SK-N-SH (cell line): ENCODE results near the gene MINDY3. TPM values are rescaled to one million over a fixed set of nuclear protein-coding genes. Genes with fewer than 3 reads are reported as not detected.

Experiments
- CTCF ChIA-PET: fragments of 300-600, 350-600 bp; formaldehyde crosslinking; extraction: SDS; loops from one replicate; lab custom pipeline; 2021; lab: Yijun Ruan, JAX
- POLR2A ChIA-PET: fragments of 350-600 bp; sonication (Branson Sonifier 250); formaldehyde crosslinking; extraction: SDS; loops from one replicate; lab custom pipeline; 2020; ENCODE audit warnings: antibody characterized with exemption, inconsistent platforms; lab: Yijun Ruan, JAX
- DNase-seq: peaks from one replicate; pipeline ENCODE4 v3.0.0; 2012
- H2AFZ ChIP-seq: fragments of 200-600 bp; sonication (generic); 2 replicates; pipeline ENCODE4 v1.8.1; 2016; ENCODE audit warnings: antibody characterized with exemption, mild to moderate bottlenecking, low read depth
- H3F3A ChIP-seq: fragments of 200-600 bp; sonication (generic); replicated peaks from 2 replicates; pipeline ENCODE3; 2016; ENCODE audit warnings: antibody characterized with exemption, mild to moderate bottlenecking; ENCODE audit not compliant: insufficient read depth
- H3K27ac ChIP-seq, 2 experiments: fragments of 200-500 bp in 1 of 2; fragments of 200-600 bp in 1 of 2; sonication (Bioruptor generic) in 1 of 2; sonication (generic), shearing (Covaris generic) in 1 of 2; 2 replicates each; pipeline versions ENCODE4 v1.5.1 to v1.6.1; 2014 to 2016; ENCODE audit warnings: low read depth in 2 of 2, inconsistent platforms in 1 of 2, low read length in 1 of 2, mild to moderate bottlenecking in 1 of 2, mixed read lengths in 1 of 2
- H3K27me3 ChIP-seq: fragments of 200-600 bp; sonication (generic), shearing (Covaris generic); 2 replicates; pipeline ENCODE4 v1.6.1; 2016; ENCODE audit warnings: mixed run types; ENCODE audit not compliant: insufficient read depth
- H3K36me3 ChIP-seq, 2 experiments: fragments of 200-500 bp in 1 of 2; fragments of 200-600 bp in 1 of 2; sonication (Bioruptor generic) in 1 of 2; sonication (generic) in 1 of 2; replicated peaks in 1 of 2; 2 replicates each; pipeline versions ENCODE3 to v1.5.1; 2014 to 2016; ENCODE audit warnings: low read length in 1 of 2, mild to moderate bottlenecking in 1 of 2; ENCODE audit not compliant: insufficient read depth in 2 of 2, control insufficient read depth in 1 of 2
- H3K4me1 ChIP-seq, 2 experiments: fragments of 200-500 bp in 1 of 2; fragments of 200-600 bp in 1 of 2; sonication (Bioruptor generic) in 1 of 2; sonication (generic), shearing (Covaris generic) in 1 of 2; 2 replicates each; pipeline versions ENCODE4 v1.5.1 to v1.6.1; 2014 to 2016; ENCODE audit warnings: low read depth in 1 of 2, low read length in 1 of 2, mixed run types in 1 of 2; ENCODE audit not compliant: insufficient read depth in 2 of 2, control insufficient read depth in 1 of 2
- H3K4me2 ChIP-seq: fragments of 200-600 bp; sonication (generic), shearing (Covaris generic); 2 replicates; pipeline ENCODE4 v1.6.1; 2017; ENCODE audit warnings: mixed run types
- H3K4me3 ChIP-seq, 2 experiments: fragments of 200-500 bp in 1 of 2; fragments of 200-600 bp in 1 of 2; sonication (Bioruptor generic) in 1 of 2; sonication (generic), shearing (Covaris generic) in 1 of 2; 2 replicates each; pipeline versions ENCODE4 v1.5.1 to v1.8.1; 2014 to 2016; ENCODE audit warnings: low read depth in 2 of 2, inconsistent platforms in 1 of 2, low read length in 1 of 2, mild to moderate bottlenecking in 1 of 2, mixed read lengths in 1 of 2, moderate library complexity in 1 of 2
- H3K79me2 ChIP-seq: fragments of 200-600 bp; sonication (generic); 2 replicates; pipeline ENCODE4 v1.8.1; 2017; ENCODE audit warnings: mild to moderate bottlenecking; ENCODE audit not compliant: insufficient read depth
- H3K9ac ChIP-seq: fragments of 200-600 bp; sonication (generic); 2 replicates; pipeline ENCODE4 v1.6.1; 2017; ENCODE audit warnings: mixed run types
- H3K9me2 ChIP-seq: fragments of 200-600 bp; sonication (generic); 2 replicates; pipeline ENCODE4 v1.6.1; 2017; ENCODE audit warnings: mixed run types
- H3K9me3 ChIP-seq: fragments of 200-600 bp; sonication (generic); 2 replicates; pipeline ENCODE4 v1.6.1; 2017; ENCODE audit warnings: mixed run types, mild to moderate bottlenecking, moderate library complexity
- H4K20me1 ChIP-seq: fragments of 200-600 bp; sonication (generic); 2 replicates; pipeline ENCODE4 v1.6.1; 2017; ENCODE audit warnings: mild to moderate bottlenecking, mixed run types; ENCODE audit not compliant: insufficient read depth
- CHD2 ChIP-seq: fragments of 150-350 bp; IDR thresholded peaks from 2 replicates; pipeline ENCODE4 v1.6.1; 2018; ENCODE audit warnings: low read length; ENCODE audit not compliant: partially characterized antibody
- CTCF ChIP-seq: fragments of 200-600 bp; sonication (generic); IDR thresholded peaks from 2 replicates; pipeline ENCODE4 v1.6.1; 2017; ENCODE audit warnings: antibody characterized with exemption, mild to moderate bottlenecking, moderate library complexity
- FOXM1 ChIP-seq: IDR thresholded peaks from 2 replicates; pipeline ENCODE4 v1.4.0; 2012; ENCODE audit warnings: low read depth, mild to moderate bottlenecking
- GATA2 ChIP-seq: sonication (generic); formaldehyde crosslinking; IDR thresholded peaks from 2 replicates; pipeline ENCODE4 v1.5.0; 2020; ENCODE audit warnings: mild to moderate bottlenecking, missing genetic modification reagents
- MAX ChIP-seq: IDR thresholded peaks from 2 replicates; pipeline ENCODE4 v1.4.0; 2012; ENCODE audit warnings: low read depth
- MEF2A ChIP-seq: IDR thresholded peaks from 2 replicates; pipeline ENCODE4 v1.4.0; 2012; ENCODE audit warnings: low read depth, borderline replicate concordance
- NFIC ChIP-seq: IDR thresholded peaks from 2 replicates; pipeline ENCODE4 v1.4.0; 2012; ENCODE audit warnings: borderline replicate concordance
- NRF1 ChIP-seq: IDR thresholded peaks from 2 replicates; pipeline ENCODE4 v1.6.1; 2012; ENCODE audit warnings: low read depth, mild to moderate bottlenecking, low read length
- PBX3 ChIP-seq: IDR thresholded peaks from 2 replicates; pipeline ENCODE4; 2012
- POLR2AphosphoS5 ChIP-seq: IDR thresholded peaks from 2 replicates; pipeline ENCODE4 v1.6.1; 2012; ENCODE audit warnings: low read depth, low read length
- TCF12 ChIP-seq: IDR thresholded peaks from 2 replicates; pipeline ENCODE4 v1.4.0; 2012
- TEAD4 ChIP-seq: IDR thresholded peaks from 2 replicates; pipeline ENCODE4 v1.4.0; 2012; ENCODE audit warnings: mild to moderate bottlenecking, borderline replicate concordance; ENCODE audit not compliant: insufficient read depth
- ZBTB33 ChIP-seq: IDR thresholded peaks from 2 replicates; pipeline ENCODE4 v1.4.0; 2012; ENCODE audit warnings: low read depth, borderline replicate concordance
- WGBS: methylation state at CpG from one replicate; pipeline ENCODE4 v1.1.6; 2017; ENCODE audit warnings: low lambda C conversion rate; 5-methylcytosine and 5-hydroxymethylcytosine counted together
- polyA plus RNA-seq, 3 experiments: library from polyadenylated mRNA; depleted of rRNA; stranded (reverse); fragments of >200 nt; gene quantifications; 2 replicates each; pipeline ENCODE4 v1.2.3, GENCODE V29; 2012

The MINDY3 gene
- polyA plus RNA-seq, 1 of the 3 experiments (the other 2 are of a cell fraction) = 9.5 TPM

GRCh38 chr10:15794569-15794968 is 65.7 kb downstream of the MINDY3 start:
- Histone ChIP-seq H3K27me3 (no peaks in the 10 kb centered on the region), H3K79me2 (no peaks in the 10 kb centered on the region), H4K20me1 (no peaks in the 10 kb centered on the region), H3F3A (no peaks in the 10 kb centered on the region), H3K36me3 (peaks cover 8 to 11% of the 10 kb centered on the region in 2 experiments), H3K9me3 (no peaks in the 10 kb centered on the region), H3K9me2 (no peaks in the 10 kb centered on the region), H3K4me2 (no peak overlapping the region), H2AFZ (no peak overlapping the region), H3K9ac (no peak overlapping the region), H3K4me3 (no peak overlapping the region), H3K27ac (no peak overlapping the region), H3K4me1 (peaks cover 0 to 4% of the 10 kb centered on the region in 2 experiments; a peak in 2 of 4 replicates)
- no peak for TF ChIP-seq MAX
- ChIA-PET CTCF (no interaction called here), POLR2A (no interaction called here)
- DNase-seq = no peak

GRCh38 chr10:15793664-15794063 is 66.6 kb downstream of the MINDY3 start:
- Histone ChIP-seq H3K27ac (no peak overlapping the region), H3F3A (no peaks in the 10 kb centered on the region), H3K9ac (no peak overlapping the region), H3K79me2 (no peaks in the 10 kb centered on the region), H3K4me3 (no peak overlapping the region), H3K9me3 (no peaks in the 10 kb centered on the region), H3K36me3 (peaks cover 11 to 17% of the 10 kb centered on the region in 2 experiments), H3K4me2 (no peak overlapping the region), H3K27me3 (no peaks in the 10 kb centered on the region), H4K20me1 (no peaks in the 10 kb centered on the region), H2AFZ (no peak overlapping the region), H3K4me1 (peaks cover 0 to 4% of the 10 kb centered on the region in 2 experiments; a peak in 2 of 4 replicates), H3K9me2 (no peaks in the 10 kb centered on the region)
- no peak for DNase-seq
- CTCF ChIA-PET = no interaction called here
- POLR2A ChIA-PET = no interaction called here
- no peak for TF ChIP-seq GATA2
- 91% methylated on average over 5 of the region's 5 CpGs for WGBS

- H3K9ac ChIP-seq = no peak overlapping the region
- no peaks in the 10 kb centered on the region for H3K9me2 ChIP-seq
- H3K27me3 ChIP-seq = no peaks in the 10 kb centered on the region
- no peaks in the 10 kb centered on the region for H3K79me2 ChIP-seq
- no peak overlapping the region for H3K4me2 ChIP-seq
- no peaks in the 10 kb centered on the region for H3F3A ChIP-seq
- H3K9me3 ChIP-seq = no peaks in the 10 kb centered on the region
- H3K27ac ChIP-seq = no peak overlapping the region
- H4K20me1 ChIP-seq = no peaks in the 10 kb centered on the region
- TF ChIP-seq TCF12 = no peak
- TF ChIP-seq POLR2AphosphoS5 = no peak
- no peak for TF ChIP-seq PBX3
- TF ChIP-seq ZBTB33 = no peak
- TF ChIP-seq NRF1 = no peak
- no peak for TF ChIP-seq TEAD4
- TF ChIP-seq MEF2A = no peak
- no peak for TF ChIP-seq CTCF
- TF ChIP-seq CHD2 = no peak
- TF ChIP-seq NFIC = no peak
- no peak for TF ChIP-seq FOXM1
- TF ChIP-seq, all 33 proteins: peak for 0
- Histone ChIP-seq H3K4me1 (peaks cover 0 to 4% of the 10 kb centered on the region in 2 experiments; a peak in 2 of 4 replicates), H3K4me3 (no peak overlapping the region), H2AFZ (no peak overlapping the region), H3K36me3 (peaks cover 16 to 24% of the 10 kb centered on the region in 2 experiments)
- POLR2A ChIA-PET = no interaction called here
- CTCF ChIA-PET = interaction anchor here (1.0 kb wide), 1 partner anchor 67 kb away, joined by 4 read pairs; no protein-coding TSS in a partner anchor
- WGBS = 97% methylated on average over 4 of the region's 4 CpGs
- no peak for DNase-seq
Measured at GRCh38 chr10:15792777-15793176, 67.5 kb downstream of the MINDY3 start.
